Measurements from ENCODE around the gene LMAN2.
"Not testable (repeated sequence)": the region's sequence is repeated elsewhere in the genome, so short reads cannot be mapped to it uniquely, and the experiment has no call there.

The LMAN2 gene

GRCh38 chr5:177364159-177364962, 12.9 kb upstream of the LMAN2 start:
- DNase-seq = no peak

DNA sequence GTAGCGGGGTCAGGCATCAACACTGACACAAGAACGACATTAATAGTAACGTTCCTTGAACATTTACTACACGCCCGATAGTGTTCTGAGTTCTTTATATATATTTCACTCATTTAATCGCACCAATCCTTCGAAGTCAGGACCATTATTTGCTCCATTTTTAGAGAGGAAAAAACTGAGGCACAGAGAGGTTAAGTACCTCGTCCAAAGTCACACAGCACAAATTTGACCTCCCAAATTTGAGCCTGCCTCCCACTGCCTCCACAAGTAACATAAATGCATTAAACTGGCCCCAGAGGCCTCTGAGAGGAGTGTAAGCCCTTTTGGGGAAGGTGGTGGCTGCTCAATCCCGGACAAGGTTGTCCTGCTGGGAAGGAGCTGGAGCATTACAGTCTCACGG, 12.1 kb upstream of the LMAN2 start:
- no peak for DNase-seq

DNA sequence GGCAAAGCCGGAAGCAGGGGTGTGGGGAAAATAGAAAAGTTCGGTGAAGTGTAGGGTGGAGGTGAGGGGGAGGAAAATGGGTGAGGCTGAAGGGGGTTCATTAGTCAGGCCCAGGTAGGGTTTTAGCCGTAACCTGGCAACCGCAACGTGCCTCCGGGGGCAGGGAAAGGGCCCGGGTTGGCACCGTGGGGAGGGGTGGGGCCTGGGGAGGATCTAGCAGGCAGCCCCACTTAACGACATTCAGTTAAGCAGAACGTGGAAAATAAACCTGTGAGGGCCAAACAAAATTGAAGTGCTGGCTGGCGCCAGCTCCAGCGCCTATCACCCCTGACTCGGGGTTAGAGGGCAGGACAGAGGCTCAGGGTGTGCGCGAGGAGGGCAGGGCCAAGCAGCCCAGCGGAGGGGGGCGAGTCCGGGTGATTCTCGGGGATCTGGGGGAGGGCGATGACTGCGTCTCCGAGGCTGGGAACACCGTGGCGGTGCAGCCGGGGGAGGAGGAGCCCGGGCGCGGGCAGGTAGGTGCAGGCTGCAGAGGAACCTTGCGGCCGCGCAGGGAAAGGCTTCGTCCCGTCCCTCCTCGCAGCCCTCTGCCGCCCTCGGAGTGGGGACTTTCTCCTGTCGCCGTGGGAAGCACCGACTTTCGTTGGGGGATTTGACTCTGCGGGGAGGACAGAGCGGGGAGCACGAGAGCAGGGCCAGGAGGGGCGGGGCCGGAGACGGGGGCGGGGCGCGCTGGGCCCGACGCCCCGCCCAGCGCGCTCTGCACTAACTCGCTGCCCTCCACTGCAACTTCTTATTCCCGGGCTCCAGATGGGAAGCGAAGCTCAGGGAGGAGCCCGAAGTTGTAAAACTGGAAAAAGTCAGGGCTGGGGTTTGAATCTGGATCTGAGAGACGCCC, 11.4 kb upstream of the LMAN2 start:
- no peak for DNase-seq

DNA sequence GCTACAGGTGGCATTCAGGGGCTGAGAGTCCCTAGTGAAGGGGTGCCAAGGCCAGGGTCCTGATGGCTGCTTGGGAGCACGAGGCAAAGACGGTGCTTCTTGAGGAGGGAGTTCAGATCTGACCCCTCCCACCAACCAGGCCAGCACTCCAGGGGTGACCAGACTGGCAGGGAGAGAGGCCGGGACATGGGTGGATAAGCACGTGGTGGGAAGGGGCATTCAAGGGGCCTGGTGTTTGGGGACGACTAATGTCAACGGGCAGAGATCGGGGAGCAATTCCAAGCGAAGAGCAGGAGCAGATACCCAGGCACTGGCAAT, 10.8 kb upstream of the LMAN2 start:
- no peak for DNase-seq

GRCh38 chr5:177361418-177362291, 10.2 kb upstream of the LMAN2 start:
- no peak for DNase-seq

DNA sequence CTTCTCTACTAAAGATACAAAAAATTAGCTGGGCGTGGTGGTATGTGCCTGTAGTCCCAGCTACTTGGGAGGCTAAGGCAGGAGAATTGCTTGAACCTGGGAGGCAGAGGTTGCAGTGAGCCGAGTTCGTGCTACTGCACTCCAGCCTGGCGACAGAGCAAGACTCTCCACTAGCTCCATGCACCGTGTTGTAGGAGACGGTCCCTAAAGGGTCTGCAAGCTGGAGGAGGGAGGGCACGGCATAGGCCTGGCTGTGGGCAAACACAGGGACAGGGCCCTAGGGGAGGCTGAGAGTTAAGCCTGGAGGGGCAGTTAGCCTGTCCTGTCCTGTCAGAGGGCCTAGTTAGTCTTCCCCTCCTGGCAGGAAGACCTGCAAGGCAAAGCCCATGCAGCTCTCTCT, 9.3 kb upstream of the LMAN2 start:
- DNase-seq = not testable (repeated sequence)

DNA sequence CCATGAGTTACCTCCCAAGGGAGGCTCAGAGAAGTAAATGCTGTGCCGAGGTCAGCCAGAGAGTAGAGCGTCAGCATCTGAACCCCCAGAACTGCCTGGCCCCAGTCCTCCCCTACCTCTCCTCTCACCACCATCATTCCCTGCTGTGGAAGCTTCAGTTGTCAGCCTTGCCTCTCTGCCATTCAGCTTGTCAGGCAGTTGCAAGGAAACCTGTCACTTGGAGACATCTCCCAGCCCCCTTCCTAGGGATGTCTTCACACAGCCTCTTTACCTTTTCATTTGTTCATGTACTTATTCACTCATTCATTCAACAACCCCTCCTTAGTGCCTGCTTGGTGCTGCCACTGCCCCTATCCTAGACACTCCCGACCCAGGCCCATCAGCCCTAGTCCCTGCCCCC, 8.4 kb upstream of the LMAN2 start:
- DNase-seq = no peak

- no peak for DNase-seq
Observed at GRCh38 chr5:177359451-177359851, 8.0 kb upstream of the LMAN2 start.

DNA sequence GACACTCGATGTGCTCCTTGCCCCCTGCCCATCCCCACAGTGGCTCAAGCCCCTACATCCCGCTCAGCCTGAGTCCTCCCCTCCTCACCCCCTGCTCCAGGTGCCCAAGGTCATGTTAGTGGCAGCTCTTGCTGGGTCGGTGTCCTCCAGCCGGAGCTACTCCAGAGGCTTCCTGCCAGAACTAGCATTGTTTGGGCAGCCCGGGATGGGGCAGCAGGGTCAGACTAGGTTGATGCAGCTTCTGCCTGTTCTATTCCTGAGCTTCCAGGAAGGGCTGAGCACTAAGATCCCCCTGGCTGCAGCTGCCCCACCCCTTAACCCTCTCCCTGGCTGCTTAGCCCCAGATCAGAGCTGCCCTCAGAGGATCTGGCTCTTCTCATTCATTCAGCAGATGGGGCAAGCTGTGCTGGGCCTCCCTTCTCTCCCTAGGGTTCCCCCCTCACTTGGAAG, 6.9 kb upstream of the LMAN2 start:
- no peak for DNase-seq

DNA sequence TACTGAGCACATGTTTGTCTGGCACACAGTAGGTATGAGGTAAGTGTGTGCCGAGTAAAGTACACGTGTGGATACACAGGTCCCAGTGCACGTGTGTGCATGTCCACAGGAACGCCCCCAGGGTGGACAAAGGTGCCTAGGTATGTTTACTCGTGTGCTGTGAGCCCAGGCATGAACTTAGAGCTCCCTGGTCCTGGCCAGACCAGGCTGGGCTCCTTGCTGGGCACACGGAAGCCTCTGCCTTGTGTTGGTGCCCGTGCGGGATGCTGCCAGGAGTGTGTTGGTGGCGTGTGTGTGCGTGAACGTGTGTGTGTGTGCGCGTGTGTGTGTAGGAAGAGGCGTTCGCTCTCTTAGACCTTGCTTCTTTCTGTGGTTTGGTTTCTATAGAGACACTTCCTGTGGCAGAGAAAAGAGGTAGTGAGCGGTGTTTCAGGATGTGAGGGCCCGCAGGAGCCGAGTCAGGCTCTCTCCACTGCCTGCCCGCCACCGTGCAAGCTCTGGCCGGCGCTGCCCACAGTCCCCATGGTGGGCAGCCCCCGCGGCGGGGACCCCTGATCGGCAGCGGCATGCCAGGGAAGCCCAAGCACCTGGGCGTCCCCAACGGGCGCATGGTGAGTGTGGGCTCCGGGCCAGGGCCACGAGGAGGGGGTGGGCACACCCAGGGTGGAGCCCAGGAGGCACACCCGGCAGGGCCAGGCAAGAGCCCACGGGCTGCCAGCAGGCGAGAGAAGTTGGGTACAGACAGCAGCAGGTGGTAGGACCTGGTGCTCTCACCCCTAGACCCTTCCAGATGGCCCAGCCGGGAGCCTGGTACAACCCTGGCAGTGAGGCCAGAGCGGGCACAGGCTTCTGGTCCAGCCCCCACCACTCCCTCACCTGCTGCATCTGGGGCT, 6.2 kb upstream of the LMAN2 start, which contains the start of gene RGS14:
TSS of gene RGS14 (plus strand) at position 466 of the 893 bp plus-strand sequence. CDS start at position 567, 101 bp downstream.
- DNase-seq = peak; percentile 89

- no peak for DNase-seq
Observed at GRCh38 chr5:177357146-177357458, 5.6 kb upstream of the LMAN2 start.

DNA sequence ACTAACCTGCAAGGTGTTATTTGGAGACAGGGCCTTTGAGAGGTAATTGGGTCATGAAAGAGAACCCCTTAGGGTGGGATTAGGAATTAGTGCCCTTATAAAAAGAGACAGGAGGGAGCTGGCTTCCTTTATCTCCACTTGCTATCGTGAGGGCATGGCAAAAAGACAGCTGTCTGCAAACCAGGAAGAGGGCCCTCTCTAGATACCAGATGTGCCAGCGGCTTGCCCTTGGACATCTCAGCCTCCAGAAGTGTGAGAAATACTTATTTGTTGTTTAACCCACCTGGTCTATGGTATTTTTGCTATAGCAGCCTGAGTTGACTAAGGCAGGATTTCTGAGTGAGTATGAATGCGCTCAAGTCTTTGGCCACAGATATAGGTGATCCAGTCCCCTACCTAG, 5.3 kb upstream of the LMAN2 start:
- DNase-seq = no peak

- peak; percentile 41 for DNase-seq
Observed at GRCh38 chr5:177355868-177356168, 4.3 kb upstream of the LMAN2 start.

DNA sequence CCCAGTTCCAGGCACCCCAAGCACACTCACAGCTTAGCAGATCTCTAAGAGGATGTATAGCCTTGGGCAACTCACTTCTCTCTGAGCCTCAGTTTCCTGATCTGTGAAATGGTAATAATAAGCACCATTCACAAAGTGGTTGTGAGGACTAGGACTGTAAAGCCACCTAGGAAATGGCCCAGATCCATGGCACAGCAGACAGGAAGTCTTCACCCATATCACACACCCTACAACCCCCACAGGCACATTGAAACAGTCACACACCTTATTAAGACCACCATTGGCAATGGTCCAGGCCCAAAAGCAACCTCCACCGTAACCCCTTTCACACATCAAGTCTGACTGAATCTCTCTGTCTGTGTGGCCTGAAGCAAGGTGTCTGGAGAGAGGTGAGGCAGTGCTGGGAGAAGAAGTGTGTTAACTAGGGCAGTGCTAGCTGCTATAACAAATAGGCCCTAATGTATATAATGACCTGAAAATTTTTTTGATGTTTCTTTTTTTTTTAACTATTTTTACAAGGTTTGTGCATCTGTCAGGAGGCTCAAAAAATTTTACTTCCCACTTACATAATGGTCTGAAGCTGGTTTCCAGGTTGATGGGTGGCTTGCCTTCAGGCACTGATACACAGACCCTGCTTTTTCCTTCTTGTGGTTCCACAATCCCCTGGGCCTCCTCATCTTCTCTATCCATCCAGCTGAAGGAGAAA, 3.8 kb upstream of the LMAN2 start:
- no peak for DNase-seq

DNA sequence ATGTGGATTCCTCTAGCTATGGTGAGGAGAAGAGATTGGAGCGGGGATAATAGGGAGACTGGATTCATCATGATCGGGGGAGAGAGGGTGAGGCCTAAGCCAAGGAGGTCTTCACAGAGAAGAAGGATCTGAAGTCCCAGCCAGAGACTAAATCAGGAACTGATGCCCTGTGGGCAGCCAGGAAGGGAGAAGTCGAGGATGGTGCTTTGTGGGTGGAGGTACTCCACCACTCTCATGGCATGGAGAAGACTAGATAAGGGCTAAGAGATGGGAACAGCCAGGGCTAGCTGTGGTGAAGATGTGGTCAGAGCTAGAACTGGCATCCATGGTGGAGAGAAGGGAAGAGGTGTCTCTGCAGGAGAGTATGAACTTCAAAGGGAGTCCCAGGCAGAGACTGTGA, 3.2 kb upstream of the LMAN2 start:
- DNase-seq = no peak

DNA sequence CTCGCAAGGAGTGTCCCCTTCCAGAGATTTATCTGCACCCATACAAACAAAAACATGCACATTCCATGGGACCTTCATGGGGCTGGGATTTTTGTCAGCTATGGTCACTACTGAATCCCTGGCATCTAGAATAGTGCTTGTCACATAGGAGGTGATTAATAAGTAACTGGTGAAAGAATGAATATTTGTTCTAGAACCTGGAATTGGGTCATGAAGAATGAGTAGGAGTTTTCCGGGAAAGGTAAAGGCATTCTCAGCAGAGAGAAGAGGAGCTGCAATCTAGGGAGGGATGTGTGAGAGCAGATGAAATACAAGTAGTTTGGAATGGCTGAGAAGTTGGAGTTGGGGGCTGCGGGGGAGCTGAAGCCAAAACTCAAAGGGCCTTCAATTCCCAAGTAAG, 2.8 kb upstream of the LMAN2 start:
- DNase-seq = no peak

GRCh38 chr5:177353093-177353492, 1.6 kb upstream of the LMAN2 start:
- no peak for DNase-seq

DNA sequence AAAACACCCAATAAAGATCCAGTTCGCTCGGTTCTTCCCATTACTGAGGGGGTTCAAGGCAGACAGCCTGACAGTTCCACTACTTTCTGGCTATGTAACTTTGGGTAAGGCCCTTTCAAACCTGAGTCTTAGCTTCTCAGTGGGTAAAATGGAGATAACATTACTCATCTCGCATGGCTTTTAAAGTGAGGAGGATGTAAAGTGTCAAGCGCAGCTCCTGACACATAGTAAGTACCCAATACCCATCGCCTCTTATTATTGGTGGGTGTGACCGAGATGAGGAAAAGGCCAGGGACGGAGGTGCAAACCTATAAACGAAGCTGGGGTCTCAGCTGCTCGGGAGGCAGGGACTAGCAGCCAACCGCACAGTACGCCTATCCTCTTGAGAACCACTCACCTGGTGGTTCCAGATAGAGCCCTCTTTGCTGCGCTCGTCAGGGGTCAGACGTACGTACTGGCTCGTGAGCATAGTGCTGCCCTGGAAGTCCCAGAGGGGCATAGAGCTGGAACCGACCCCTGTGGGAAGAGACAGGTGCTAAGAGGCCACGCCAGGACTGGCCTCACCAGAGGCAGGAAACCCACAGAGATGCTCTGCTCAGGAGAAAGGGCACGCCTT, 584 bp downstream of the LMAN2 start:
- no peak for DNase-seq

- DNase-seq = no peak
Observed at GRCh38 chr5:177349762-177350161, 1.7 kb downstream of the LMAN2 start.

GRCh38 chr5:177349362-177349647, 2.2 kb downstream of the LMAN2 start:
- no peak for DNase-seq

DNA sequence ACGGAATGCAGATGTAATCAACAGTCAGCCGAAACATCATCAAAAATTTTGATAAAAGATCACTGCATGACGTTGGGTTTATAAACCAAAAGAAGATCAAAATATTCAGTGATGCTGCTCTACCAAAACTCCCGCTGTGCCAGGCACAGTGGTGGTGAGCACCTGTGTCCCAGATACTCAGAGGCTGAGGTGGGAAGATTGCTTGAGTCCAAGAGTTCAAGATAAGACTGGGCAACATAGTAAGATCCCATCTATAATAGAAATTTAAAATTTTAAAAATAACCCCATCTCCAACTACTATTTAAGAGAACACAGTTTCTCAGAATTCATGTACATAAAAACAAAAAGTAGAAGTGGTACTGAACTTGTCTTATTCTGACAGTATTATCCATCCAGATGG, 3.8 kb downstream of the LMAN2 start:
- no peak for DNase-seq

GRCh38 chr5:177346820-177347219, 4.6 kb downstream of the LMAN2 start:
- no peak for DNase-seq

Measured in GDM1 (cell line).